H1 (cell line): ENCODE measurements around the gene ZNF511. TPM values are rescaled to one million over a fixed set of nuclear protein-coding genes. Genes with fewer than 3 reads are reported as not detected.

Experiments
- CHD7 ChIP-seq: fragments of 300-600 bp; sonication (generic); IDR thresholded peaks from 2 replicates; pipeline ENCODE4 v1.7.1; 2012; ENCODE audit warnings: low read length, moderate library complexity, mild to moderate bottlenecking, inconsistent platforms; ENCODE audit not compliant: insufficient replicate concordance
- KDM5A ChIP-seq: fragments of 200-600 bp; IDR thresholded peaks from 2 replicates; pipeline ENCODE4 v1.7.1; 2012; ENCODE audit warnings: mild to moderate bottlenecking, low read length, inconsistent platforms, mixed read lengths
- MAX ChIP-seq: IDR thresholded peaks from 2 replicates; pipeline ENCODE4 v1.6.1; 2012; ENCODE audit warnings: inconsistent platforms
- SP4 ChIP-seq: IDR thresholded peaks from 2 replicates; pipeline ENCODE4 v1.6.1; 2012; ENCODE audit warnings: low read length, inconsistent platforms
- TAF1 ChIP-seq: IDR thresholded peaks from 2 replicates; pipeline ENCODE4 v1.6.1; 2011; ENCODE audit warnings: mild to moderate bottlenecking, low read depth, low read length
- TCF12 ChIP-seq: IDR thresholded peaks from 2 replicates; pipeline ENCODE4 v1.6.1; 2011; ENCODE audit warnings: low read depth, mild to moderate bottlenecking, low read length
- polyA plus RNA-seq, 7 experiments: library from polyadenylated mRNA; depleted of rRNA in 3 of 7; stranded (reverse) in 5 of 7; unstranded in 2 of 7; fragments of >200 nt in 5 of 7; fragments of 200-250 nt in 2 of 7; gene quantifications; 1 replicate in 5 of 7; 2 replicates in 1 of 7; 4 replicates in 1 of 7; pipeline versions ENCODE4 v1.2.1 to v1.2.3, GENCODE V29; 2011 to 2013; ENCODE audit warnings: missing spikeins in 2 of 7, mixed read lengths in 2 of 7
- total RNA-seq: library from RNA; stranded (reverse); fragmentation: NEBNext Ultra II Directional; extraction: Animal tissue kit (Norgen Biotek cat#: 25700); gene quantifications from 2 replicates; pipeline ENCODE4 v1.2.1, GENCODE V29; 2021
- TF ChIP-seq, protein P1 (sequence below): IDR thresholded peaks from 2 replicates; pipeline ENCODE4 v1.6.1; 2012; ENCODE audit warnings: inconsistent platforms
- TF ChIP-seq, protein P2 (sequence below): IDR thresholded peaks from 2 replicates; pipeline ENCODE4 v1.6.1; 2012; ENCODE audit warnings: low read length, inconsistent platforms

The ZNF511 gene
- total and polyA plus RNA-seq, 2 of the 8 experiments (the other 6 are each of a cell fraction or from before 2014, with no cell fraction given), result 55.4 to 71.7 TPM

- TF ChIP-seq CHD7 (no peak), MAX (peak; percentile 68), TCF12 (0 out of 2 replicates have a peak, but pooled peaks have one; percentile 3), SP4 (no peak), KDM5A (no peak), TAF1 (peak; percentile 88)
- TF ChIP-seq, protein P1, sequence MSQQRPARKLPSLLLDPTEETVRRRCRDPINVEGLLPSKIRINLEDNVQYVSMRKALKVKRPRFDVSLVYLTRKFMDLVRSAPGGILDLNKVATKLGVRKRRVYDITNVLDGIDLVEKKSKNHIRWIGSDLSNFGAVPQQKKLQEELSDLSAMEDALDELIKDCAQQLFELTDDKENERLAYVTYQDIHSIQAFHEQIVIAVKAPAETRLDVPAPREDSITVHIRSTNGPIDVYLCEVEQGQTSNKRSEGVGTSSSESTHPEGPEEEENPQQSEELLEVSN, result no peak
- TF ChIP-seq, protein P2, sequence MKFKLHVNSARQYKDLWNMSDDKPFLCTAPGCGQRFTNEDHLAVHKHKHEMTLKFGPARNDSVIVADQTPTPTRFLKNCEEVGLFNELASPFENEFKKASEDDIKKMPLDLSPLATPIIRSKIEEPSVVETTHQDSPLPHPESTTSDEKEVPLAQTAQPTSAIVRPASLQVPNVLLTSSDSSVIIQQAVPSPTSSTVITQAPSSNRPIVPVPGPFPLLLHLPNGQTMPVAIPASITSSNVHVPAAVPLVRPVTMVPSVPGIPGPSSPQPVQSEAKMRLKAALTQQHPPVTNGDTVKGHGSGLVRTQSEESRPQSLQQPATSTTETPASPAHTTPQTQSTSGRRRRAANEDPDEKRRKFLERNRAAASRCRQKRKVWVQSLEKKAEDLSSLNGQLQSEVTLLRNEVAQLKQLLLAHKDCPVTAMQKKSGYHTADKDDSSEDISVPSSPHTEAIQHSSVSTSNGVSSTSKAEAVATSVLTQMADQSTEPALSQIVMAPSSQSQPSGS, result no peak
Observed at GRCh38 chr10:133318494-133319127, 9.9 kb downstream of the ZNF511 start (continued).
